ENCODE results near the gene ATP6V1G3.

DNA sequence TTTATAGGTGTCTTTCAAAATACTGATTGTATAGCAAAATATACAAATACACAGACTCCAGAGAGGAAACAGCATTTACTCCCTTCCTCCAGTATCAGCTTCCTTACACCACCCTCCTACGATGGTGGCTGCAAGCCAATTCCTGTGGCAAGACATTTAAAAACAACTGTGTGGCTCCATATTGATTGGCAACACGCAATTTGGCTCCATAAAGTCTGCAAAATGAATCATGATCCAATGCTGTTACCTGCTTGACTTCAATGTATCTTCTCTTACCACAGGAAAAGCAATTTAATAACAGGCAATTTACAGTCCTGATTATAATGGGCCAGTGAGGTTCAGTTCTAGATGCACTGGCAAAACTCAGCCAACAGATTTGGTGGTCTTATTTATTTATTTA lies 19.7 kb upstream of the ATP6V1G3 start:
- TF ChIP-seq, protein P1, sequence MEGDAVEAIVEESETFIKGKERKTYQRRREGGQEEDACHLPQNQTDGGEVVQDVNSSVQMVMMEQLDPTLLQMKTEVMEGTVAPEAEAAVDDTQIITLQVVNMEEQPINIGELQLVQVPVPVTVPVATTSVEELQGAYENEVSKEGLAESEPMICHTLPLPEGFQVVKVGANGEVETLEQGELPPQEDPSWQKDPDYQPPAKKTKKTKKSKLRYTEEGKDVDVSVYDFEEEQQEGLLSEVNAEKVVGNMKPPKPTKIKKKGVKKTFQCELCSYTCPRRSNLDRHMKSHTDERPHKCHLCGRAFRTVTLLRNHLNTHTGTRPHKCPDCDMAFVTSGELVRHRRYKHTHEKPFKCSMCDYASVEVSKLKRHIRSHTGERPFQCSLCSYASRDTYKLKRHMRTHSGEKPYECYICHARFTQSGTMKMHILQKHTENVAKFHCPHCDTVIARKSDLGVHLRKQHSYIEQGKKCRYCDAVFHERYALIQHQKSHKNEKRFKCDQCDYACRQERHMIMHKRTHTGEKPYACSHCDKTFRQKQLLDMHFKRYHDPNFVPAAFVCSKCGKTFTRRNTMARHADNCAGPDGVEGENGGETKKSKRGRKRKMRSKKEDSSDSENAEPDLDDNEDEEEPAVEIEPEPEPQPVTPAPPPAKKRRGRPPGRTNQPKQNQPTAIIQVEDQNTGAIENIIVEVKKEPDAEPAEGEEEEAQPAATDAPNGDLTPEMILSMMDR (IDR thresholded peaks at IDR 0.05; ENCODE audit: insufficient read depth, low read length, poor library complexity, severe bottlenecking), result no peak
- TF ChIP-seq EZH2phosphoT487 (conservative IDR thresholded peaks at IDR 0.05; ENCODE audit: low read length), result no peak

Measured in SU-DHL-6 (cell line).